Right ventricle myocardium inferior (tissue), 1 donor: ENCODE measurements around the gene EME1. TPM values are rescaled to one million over a fixed set of nuclear protein-coding genes. Genes with fewer than 3 reads are reported as not detected.

ENCODE experiments used
- total RNA-seq: library from RNA; stranded (reverse); fragmentation: NEBNext Ultra II Directional; extraction: Animal tissue kit (Norgen Biotek cat#: 25700); gene quantifications from one replicate; pipeline ENCODE4 v1.2.1, GENCODE V29; 2021
- donor health status: DM: no; HTN: yes; CAD: no; lungs with severe emphysema.

The EME1 gene
- total RNA-seq, 1 donor from 2014 or later = 0.60 TPM

Other genes starting within 250 kb of the EME1 start
- gene SAMD14, start 243.1 kb upstream of the EME1 start, total RNA-seq = 1.7 TPM
- 38.4 TPM for gene PPP1R9B, start 222.6 kb upstream of the EME1 start, total RNA-seq
- 151 TPM for gene SGCA, start 207.2 kb upstream of the EME1 start, total RNA-seq
- gene COL1A1, start 171.6 kb upstream of the EME1 start, total RNA-seq = 28.2 TPM
- not detected for gene TMEM92, start 98.8 kb upstream of the EME1 start, total RNA-seq
- gene XYLT2, start 27.1 kb upstream of the EME1 start, total RNA-seq = 16.4 TPM
- 85.0 TPM for gene MRPL27, start within 50 bp of the EME1 start, total RNA-seq
- gene LRRC59, start 24.3 kb downstream of the EME1 start, total RNA-seq = 24.5 TPM
- 22.7 TPM for gene ACSF2, start 53.0 kb downstream of the EME1 start, total RNA-seq
- gene CHAD, start 95.7 kb downstream of the EME1 start, total RNA-seq = 0.16 TPM
- gene RSAD1, start 105.6 kb downstream of the EME1 start, total RNA-seq = 52.7 TPM
- 0.81 TPM for gene MYCBPAP, start 135.2 kb downstream of the EME1 start, total RNA-seq
- 21.5 TPM for gene EPN3, start 159.5 kb downstream of the EME1 start, total RNA-seq
- 60.4 TPM for gene SPATA20, start 173.9 kb downstream of the EME1 start, total RNA-seq
- gene CACNA1G, start 187.5 kb downstream of the EME1 start, total RNA-seq = 0.38 TPM